ENCODE measurements around the gene SEC14L3. TPM values are rescaled to one million over a fixed set of nuclear protein-coding genes. Genes with fewer than 3 reads are reported as not detected.

SEC14L3 gene
- total RNA-seq, 1 donor from 2014 or later = not detected

DNA sequence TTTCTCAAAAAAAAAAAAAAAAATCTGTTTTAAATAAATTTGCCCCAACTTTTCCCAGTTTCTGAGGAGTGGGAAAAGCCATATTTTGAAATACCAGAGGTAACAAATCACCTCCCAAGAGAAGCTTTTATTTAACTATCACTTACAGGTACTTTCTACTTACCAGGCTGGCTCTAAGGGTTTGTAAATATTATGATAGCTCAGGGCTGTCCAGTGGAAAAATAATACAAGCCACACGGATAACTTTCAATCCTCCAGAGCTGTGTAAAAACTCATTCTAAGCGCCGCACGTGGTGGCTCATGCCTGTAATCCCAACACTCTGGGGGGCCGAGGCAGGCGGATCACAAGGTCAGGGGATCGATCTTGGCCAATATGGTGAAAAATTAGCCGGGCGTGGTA, 39.3 kb upstream of the SEC14L3 start:
- DNase-seq (ENCODE audit: low read depth) = no peak
- no peak overlapping the region for H3K4me3 ChIP-seq (ENCODE audit: low read depth, low read length)
- TF ChIP-seq, protein P1, sequence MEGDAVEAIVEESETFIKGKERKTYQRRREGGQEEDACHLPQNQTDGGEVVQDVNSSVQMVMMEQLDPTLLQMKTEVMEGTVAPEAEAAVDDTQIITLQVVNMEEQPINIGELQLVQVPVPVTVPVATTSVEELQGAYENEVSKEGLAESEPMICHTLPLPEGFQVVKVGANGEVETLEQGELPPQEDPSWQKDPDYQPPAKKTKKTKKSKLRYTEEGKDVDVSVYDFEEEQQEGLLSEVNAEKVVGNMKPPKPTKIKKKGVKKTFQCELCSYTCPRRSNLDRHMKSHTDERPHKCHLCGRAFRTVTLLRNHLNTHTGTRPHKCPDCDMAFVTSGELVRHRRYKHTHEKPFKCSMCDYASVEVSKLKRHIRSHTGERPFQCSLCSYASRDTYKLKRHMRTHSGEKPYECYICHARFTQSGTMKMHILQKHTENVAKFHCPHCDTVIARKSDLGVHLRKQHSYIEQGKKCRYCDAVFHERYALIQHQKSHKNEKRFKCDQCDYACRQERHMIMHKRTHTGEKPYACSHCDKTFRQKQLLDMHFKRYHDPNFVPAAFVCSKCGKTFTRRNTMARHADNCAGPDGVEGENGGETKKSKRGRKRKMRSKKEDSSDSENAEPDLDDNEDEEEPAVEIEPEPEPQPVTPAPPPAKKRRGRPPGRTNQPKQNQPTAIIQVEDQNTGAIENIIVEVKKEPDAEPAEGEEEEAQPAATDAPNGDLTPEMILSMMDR (conservative IDR thresholded peaks at IDR 0.05; ENCODE audit: low read depth, low read length) = no peak

DNA sequence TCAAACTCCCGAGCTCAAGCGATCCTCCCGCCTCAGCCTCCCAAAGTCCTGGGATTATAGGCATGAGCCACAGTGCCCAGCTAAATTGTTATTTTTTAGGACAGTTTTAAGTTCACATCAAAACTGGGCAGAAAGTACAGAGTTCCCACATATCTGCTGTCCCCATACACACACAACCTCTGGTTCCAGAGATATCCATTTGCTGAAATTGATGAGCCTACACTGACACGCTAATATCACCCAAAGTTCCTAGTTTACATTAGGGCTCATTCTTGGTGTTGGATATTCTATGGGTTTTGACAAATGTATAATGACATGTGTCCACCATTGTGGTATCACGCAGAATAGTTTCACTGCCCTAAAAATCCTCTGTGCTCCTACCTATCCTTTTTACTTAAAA, 36.4 kb upstream of the SEC14L3 start:
- H3K4me3 ChIP-seq (ENCODE audit: low read depth, low read length) = no peak overlapping the region
- TF ChIP-seq, protein P1 (conservative IDR thresholded peaks at IDR 0.05; ENCODE audit: low read depth, low read length) = no peak
- DNase-seq (ENCODE audit: low read depth) = no peak

DNA sequence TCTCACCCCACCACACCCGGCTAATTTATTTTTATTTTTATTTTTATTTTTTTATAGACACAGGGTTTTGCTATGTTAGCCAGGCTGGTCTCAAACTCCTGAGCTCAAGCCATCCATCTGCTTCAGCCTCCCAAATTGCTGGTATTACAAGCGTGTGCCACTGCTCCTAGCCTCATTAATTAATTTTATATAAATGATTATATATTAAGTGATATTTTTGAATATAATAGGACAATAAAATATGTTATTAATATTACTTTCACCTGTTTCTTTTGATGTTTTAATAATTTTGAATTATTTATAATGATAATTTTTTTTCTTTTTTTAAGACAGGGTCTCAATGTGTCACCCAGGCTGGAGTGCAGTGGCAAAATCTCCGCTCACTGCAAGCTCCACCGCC, 35.9 kb upstream of the SEC14L3 start:
- DNase-seq (ENCODE audit: low read depth) = no peak
- TF ChIP-seq, protein P1 (conservative IDR thresholded peaks at IDR 0.05; ENCODE audit: low read depth, low read length) = no peak
- H3K4me3 ChIP-seq (ENCODE audit: low read depth, low read length) = no peak overlapping the region

DNA sequence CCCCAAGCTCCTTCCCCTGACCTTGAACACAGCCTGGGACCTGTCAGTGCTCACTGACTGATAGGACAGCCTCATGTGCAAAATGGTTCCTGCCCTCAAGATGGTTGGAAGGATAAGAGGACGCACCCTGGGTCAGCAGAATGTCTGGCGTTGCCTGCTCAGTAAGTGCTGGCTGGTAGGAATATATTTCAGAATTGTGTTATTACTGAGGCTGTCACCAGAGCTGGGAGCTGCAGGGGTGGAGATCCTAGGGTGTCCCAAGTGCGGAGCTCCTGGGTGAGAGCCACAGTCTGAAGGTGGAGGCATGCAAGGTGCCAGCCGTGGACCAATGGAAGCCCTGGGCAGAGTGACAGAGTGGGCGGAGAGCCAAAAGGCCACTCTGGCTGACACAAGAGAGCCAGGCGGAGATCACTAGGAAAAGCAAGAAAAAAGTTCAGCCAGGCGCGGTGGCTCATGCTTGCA, 34.7 kb upstream of the SEC14L3 start:
- DNase-seq (ENCODE audit: low read depth) = no peak
- H3K4me3 ChIP-seq (ENCODE audit: low read depth, low read length) = no peak overlapping the region
- TF ChIP-seq, protein P1 (conservative IDR thresholded peaks at IDR 0.05; ENCODE audit: low read depth, low read length) = no peak

DNA sequence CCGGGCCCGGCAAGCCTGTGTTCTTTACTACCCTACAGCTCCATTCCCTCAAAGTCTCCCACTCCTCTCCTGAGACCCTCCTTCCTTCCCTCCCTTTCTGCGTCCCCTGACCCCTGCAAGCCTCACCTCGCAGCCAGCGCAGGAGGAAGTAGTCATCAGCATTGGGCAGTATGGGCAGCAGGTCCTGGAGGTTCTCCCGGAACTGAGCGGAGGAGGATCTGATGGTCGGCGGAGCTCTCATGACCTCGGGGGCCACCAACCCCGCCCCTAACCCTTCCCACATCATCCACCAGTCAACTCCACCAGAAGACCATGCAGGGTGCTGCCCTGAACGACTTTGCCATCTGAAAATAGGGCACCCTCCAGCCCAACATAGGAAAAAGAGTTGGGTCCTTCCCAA, 31.7 kb upstream of the SEC14L3 start:
- no peak for DNase-seq (ENCODE audit: low read depth)
- H3K4me3 ChIP-seq (ENCODE audit: low read depth, low read length) = no peak overlapping the region
- TF ChIP-seq, protein P1 (conservative IDR thresholded peaks at IDR 0.05; ENCODE audit: low read depth, low read length) = no peak

DNA sequence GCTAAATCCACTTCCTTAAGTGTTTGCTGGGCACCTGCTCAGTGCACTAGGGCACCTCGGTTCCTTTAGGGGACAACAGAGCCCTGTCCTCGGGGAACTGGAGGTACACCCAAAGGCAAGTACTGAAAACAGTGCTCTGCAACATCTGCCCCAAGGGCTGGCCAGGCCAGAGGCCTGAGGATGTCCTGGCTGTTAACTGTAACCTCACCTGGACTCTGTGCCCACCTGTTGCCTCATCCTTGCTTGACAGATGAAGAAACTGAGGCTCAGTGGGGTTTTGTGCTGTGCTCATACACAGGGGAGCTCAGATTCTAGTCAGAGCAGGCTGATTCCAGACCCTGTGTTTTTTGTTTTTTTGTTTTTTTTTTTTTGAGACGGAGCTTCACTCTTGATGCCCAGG, 31.1 kb upstream of the SEC14L3 start:
- TF ChIP-seq, protein P1 (conservative IDR thresholded peaks at IDR 0.05; ENCODE audit: low read depth, low read length) = no peak
- DNase-seq (ENCODE audit: low read depth) = no peak
- no peak overlapping the region for H3K4me3 ChIP-seq (ENCODE audit: low read depth, low read length)

DNA sequence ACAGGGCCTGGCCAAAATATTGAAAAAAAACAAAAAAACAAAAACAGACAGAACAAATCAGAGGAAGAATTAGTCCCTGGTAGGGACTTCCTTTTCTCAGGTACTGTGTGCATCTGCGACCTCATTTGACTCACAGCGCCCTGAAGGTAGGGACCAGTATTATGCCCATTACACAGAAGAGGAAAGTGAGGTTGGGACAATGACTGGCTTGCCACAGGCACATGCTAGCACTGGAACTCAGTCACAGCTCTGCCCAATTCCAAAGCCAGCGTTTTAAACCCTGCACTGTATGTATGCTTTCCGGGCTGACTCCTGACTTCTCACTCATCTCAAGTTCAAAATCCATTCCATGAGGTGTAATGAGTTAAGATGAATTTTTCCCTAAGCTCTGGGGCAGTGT, 30.3 kb upstream of the SEC14L3 start:
- TF ChIP-seq, protein P1 (conservative IDR thresholded peaks at IDR 0.05; ENCODE audit: low read depth, low read length) = no peak
- H3K4me3 ChIP-seq (ENCODE audit: low read depth, low read length) = no peak overlapping the region
- DNase-seq (ENCODE audit: low read depth) = no peak

Measured in epithelial cell of proximal tubule (primary cell).